HEK293 (cell line): ENCODE measurements around the gene CRY1.

Experiments used
- AEBP2 ChIP-seq: fragments of 450-650 bp; formaldehyde crosslinking; IDR thresholded peaks from 2 replicates; pipeline ENCODE4 v1.5.1; 2016; ENCODE audit warnings: missing biosample characterization, missing genetic modification characterization, borderline replicate concordance
- GLI4 ChIP-seq: fragments of 450-650 bp; formaldehyde crosslinking; IDR thresholded peaks from 2 replicates; pipeline ENCODE4 v1.5.1; 2016; ENCODE audit warnings: missing biosample characterization, missing genetic modification characterization
- HOXD13 ChIP-seq: sonication (generic); formaldehyde crosslinking; IDR thresholded peaks from 2 replicates; pipeline ENCODE4 v1.8.0; 2022; ENCODE audit warnings: missing genetic modification reagents, borderline replicate concordance
- INSM2 ChIP-seq: fragments of 450-650 bp; formaldehyde crosslinking; IDR thresholded peaks from 2 replicates; pipeline ENCODE4 v1.5.1; 2016; ENCODE audit warnings: missing biosample characterization, missing genetic modification characterization
- KLF10 ChIP-seq: fragments of 450-650 bp; IDR thresholded peaks from 2 replicates; pipeline ENCODE4 v1.5.1; 2018; ENCODE audit warnings: missing biosample characterization, mild to moderate bottlenecking, missing genetic modification characterization
- PRDM4 ChIP-seq: fragments of 450-650 bp; formaldehyde crosslinking; IDR thresholded peaks from 2 replicates; pipeline ENCODE4 v1.5.1; 2017; ENCODE audit warnings: missing biosample characterization, missing genetic modification characterization
- WT1 ChIP-seq: fragments of 450-650 bp; formaldehyde crosslinking; IDR thresholded peaks from 2 replicates; pipeline ENCODE4 v1.5.1; 2016; ENCODE audit warnings: missing biosample characterization, missing genetic modification characterization
- ZBTB17 ChIP-seq: fragments of 450-650 bp; formaldehyde crosslinking; IDR thresholded peaks from 2 replicates; pipeline ENCODE4 v1.5.1; 2016; ENCODE audit warnings: missing biosample characterization, missing genetic modification characterization
- ZBTB20 ChIP-seq: fragments of 450-650 bp; formaldehyde crosslinking; IDR thresholded peaks from 2 replicates; pipeline ENCODE4 v1.5.1; 2016; ENCODE audit warnings: missing biosample characterization, missing genetic modification characterization
- ZFP69B ChIP-seq: fragments of 450-650 bp; formaldehyde crosslinking; IDR thresholded peaks from 2 replicates; pipeline ENCODE4 v1.5.1; 2016; ENCODE audit warnings: missing biosample characterization, missing genetic modification characterization
- ZNF132 ChIP-seq: fragments of 450-650 bp; formaldehyde crosslinking; IDR thresholded peaks from 2 replicates; pipeline ENCODE4 v1.5.1; 2017; ENCODE audit warnings: missing biosample characterization, missing genetic modification characterization, borderline replicate concordance
- ZNF175 ChIP-seq: fragments of 450-650 bp; formaldehyde crosslinking; IDR thresholded peaks from 2 replicates; pipeline ENCODE4 v1.5.1; 2016; ENCODE audit warnings: missing biosample characterization, missing genetic modification characterization
- ZNF184 ChIP-seq: fragments of 450-650 bp; IDR thresholded peaks from 2 replicates; pipeline ENCODE4 v1.5.1; 2018; ENCODE audit warnings: missing biosample characterization, mild to moderate bottlenecking, missing genetic modification characterization
- ZNF2 ChIP-seq: fragments of 450-650 bp; formaldehyde crosslinking; IDR thresholded peaks from 2 replicates; pipeline ENCODE4 v1.5.1; 2016; ENCODE audit warnings: missing biosample characterization, missing genetic modification characterization
- ZNF214 ChIP-seq: fragments of 450-650 bp; formaldehyde crosslinking; IDR thresholded peaks from 2 replicates; pipeline ENCODE4 v1.5.1; 2017; ENCODE audit warnings: missing biosample characterization, mild to moderate bottlenecking, missing genetic modification characterization, borderline replicate concordance
- ZNF302 ChIP-seq: fragments of 450-650 bp; formaldehyde crosslinking; IDR thresholded peaks from 2 replicates; pipeline ENCODE4 v1.5.1; 2016; ENCODE audit warnings: missing biosample characterization, missing genetic modification characterization, low read depth
- ZNF335 ChIP-seq: fragments of 450-650 bp; formaldehyde crosslinking; conservative IDR thresholded peaks from 2 replicates; pipeline ENCODE4 v1.5.1; 2016; ENCODE audit warnings: missing biosample characterization, missing genetic modification characterization
- ZNF433 ChIP-seq: fragments of 450-650 bp; formaldehyde crosslinking; IDR thresholded peaks from 2 replicates; pipeline ENCODE4 v1.5.1; 2016; ENCODE audit warnings: missing biosample characterization, missing genetic modification characterization, low read depth
- ZNF530 ChIP-seq: fragments of 450-650 bp; formaldehyde crosslinking; IDR thresholded peaks from 2 replicates; pipeline ENCODE4 v1.5.1; 2016; ENCODE audit warnings: low read depth, missing biosample characterization, missing genetic modification characterization
- ZNF548 ChIP-seq: fragments of 450-650 bp; formaldehyde crosslinking; IDR thresholded peaks from 2 replicates; pipeline ENCODE4 v1.5.1; 2016; ENCODE audit warnings: missing biosample characterization, missing genetic modification characterization
- ZNF645 ChIP-seq: fragments of 450-650 bp; formaldehyde crosslinking; IDR thresholded peaks from 2 replicates; pipeline ENCODE4; 2016; ENCODE audit warnings: missing biosample characterization, missing genetic modification characterization
- ZNF701 ChIP-seq: fragments of 450-650 bp; formaldehyde crosslinking; IDR thresholded peaks from 2 replicates; pipeline ENCODE4 v1.5.1; 2016; ENCODE audit warnings: missing biosample characterization, missing genetic modification characterization
- ZNF776 ChIP-seq: fragments of 450-650 bp; formaldehyde crosslinking; IDR thresholded peaks from 2 replicates; pipeline ENCODE4 v1.5.0; 2017; ENCODE audit warnings: missing biosample characterization, missing genetic modification characterization, borderline replicate concordance
- ZNF785 ChIP-seq: fragments of 450-650 bp; formaldehyde crosslinking; IDR thresholded peaks from 2 replicates; pipeline ENCODE4 v1.5.1; 2016; ENCODE audit warnings: missing biosample characterization, missing genetic modification characterization
- TF ChIP-seq, protein P1 (sequence below): fragments of 450-650 bp; formaldehyde crosslinking; conservative IDR thresholded peaks from 2 replicates; pipeline ENCODE4 v1.5.1; 2016; ENCODE audit warnings: low read depth, missing biosample characterization, missing genetic modification characterization

The CRY1 gene

GRCh38 chr12:107093417-107094182, at the start of gene CRY1 (continued):
- TF ChIP-seq ZNF645 (tag by site-specific recombination) = no peak
- no peak for TF ChIP-seq ZNF2 (tag by site-specific recombination)
- no peak for TF ChIP-seq AEBP2 (tag by site-specific recombination)
- 0 out of 2 replicates have a peak, but pooled peaks have one; percentile 19 for TF ChIP-seq ZFP69B (tag by site-specific recombination)
- TF ChIP-seq WT1 (tag by site-specific recombination) = peak; percentile 49; the same call in 1 of the 2 replicates
- TF ChIP-seq ZNF548 = no peak
- TF ChIP-seq ZNF433 (tag by site-specific recombination) = no peak
- TF ChIP-seq ZNF530 (tag by site-specific recombination) = no peak
- no peak for TF ChIP-seq ZNF175 (tag by site-specific recombination)
- peak; percentile 69; the same call in 1 of the 2 replicates for TF ChIP-seq ZBTB17 (tag by site-specific recombination)
- peak; percentile 56 for TF ChIP-seq KLF10 (tag by site-specific recombination)
- TF ChIP-seq ZNF214 (tag by site-specific recombination) = no peak
- no peak for TF ChIP-seq GLI4 (tag by site-specific recombination)
- no peak for TF ChIP-seq ZNF701
- TF ChIP-seq PRDM4 (tag by site-specific recombination) = no peak
- TF ChIP-seq, protein P1, sequence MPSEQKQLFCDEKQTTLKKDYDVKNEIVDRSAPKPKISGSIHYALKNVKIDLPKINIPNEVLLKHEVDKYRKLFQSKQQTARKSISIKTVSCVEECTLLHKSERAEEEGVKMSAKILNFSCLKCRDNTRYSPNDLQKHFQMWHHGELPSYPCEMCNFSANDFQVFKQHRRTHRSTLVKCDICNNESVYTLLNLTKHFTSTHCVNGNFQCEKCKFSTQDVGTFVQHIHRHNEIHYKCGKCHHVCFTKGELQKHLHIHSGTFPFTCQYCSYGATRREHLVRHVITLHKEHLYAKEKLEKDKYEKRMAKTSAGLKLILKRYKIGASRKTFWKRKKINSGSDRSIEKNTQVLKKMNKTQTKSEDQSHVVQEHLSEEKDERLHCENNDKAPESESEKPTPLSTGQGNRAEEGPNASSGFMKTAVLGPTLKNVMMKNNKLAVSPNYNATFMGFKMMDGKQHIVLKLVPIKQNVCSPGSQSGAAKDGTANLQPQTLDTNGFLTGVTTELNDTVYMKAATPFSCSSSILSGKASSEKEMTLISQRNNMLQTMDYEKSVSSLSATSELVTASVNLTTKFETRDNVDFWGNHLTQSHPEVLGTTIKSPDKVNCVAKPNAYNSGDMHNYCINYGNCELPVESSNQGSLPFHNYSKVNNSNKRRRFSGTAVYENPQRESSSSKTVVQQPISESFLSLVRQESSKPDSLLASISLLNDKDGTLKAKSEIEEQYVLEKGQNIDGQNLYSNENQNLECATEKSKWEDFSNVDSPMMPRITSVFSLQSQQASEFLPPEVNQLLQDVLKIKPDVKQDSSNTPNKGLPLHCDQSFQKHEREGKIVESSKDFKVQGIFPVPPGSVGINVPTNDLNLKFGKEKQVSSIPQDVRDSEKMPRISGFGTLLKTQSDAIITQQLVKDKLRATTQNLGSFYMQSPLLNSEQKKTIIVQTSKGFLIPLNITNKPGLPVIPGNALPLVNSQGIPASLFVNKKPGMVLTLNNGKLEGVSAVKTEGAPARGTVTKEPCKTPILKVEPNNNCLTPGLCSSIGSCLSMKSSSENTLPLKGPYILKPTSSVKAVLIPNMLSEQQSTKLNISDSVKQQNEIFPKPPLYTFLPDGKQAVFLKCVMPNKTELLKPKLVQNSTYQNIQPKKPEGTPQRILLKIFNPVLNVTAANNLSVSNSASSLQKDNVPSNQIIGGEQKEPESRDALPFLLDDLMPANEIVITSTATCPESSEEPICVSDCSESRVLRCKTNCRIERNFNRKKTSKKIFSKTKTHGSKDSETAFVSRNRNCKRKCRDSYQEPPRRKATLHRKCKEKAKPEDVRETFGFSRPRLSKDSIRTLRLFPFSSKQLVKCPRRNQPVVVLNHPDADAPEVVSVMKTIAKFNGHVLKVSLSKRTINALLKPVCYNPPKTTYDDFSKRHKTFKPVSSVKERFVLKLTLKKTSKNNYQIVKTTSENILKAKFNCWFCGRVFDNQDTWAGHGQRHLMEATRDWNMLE (tag by site-specific recombination) = peak; percentile 27; the same call in 1 of the 2 replicates
- 0 out of 2 replicates have a peak, but pooled peaks have one; percentile 16 for TF ChIP-seq ZBTB20 (tag by site-specific recombination)
- no peak for TF ChIP-seq HOXD13 (CRISPR knock-in tag)
- no peak for TF ChIP-seq ZNF302 (tag by site-specific recombination)
- no peak; the same call in 1 of the 2 replicates for TF ChIP-seq ZNF335 (tag by site-specific recombination)
- TF ChIP-seq INSM2 (tag by site-specific recombination) = peak; percentile 16; the same call in 1 of the 2 replicates
- TF ChIP-seq ZNF776 = no peak
- no peak for TF ChIP-seq ZNF184
- no peak for TF ChIP-seq ZNF785 (tag by site-specific recombination)
- TF ChIP-seq ZNF132 (tag by site-specific recombination) = no peak
